Measurements from ENCODE around the gene ADORA3. TPM values are rescaled to one million over a fixed set of nuclear protein-coding genes. Genes with fewer than 3 reads are reported as not detected.

Gene ADORA3
- total and polyA plus RNA-seq, 2 of the 4 experiments (the other 2 are of a cell fraction) = not detected

DNA sequence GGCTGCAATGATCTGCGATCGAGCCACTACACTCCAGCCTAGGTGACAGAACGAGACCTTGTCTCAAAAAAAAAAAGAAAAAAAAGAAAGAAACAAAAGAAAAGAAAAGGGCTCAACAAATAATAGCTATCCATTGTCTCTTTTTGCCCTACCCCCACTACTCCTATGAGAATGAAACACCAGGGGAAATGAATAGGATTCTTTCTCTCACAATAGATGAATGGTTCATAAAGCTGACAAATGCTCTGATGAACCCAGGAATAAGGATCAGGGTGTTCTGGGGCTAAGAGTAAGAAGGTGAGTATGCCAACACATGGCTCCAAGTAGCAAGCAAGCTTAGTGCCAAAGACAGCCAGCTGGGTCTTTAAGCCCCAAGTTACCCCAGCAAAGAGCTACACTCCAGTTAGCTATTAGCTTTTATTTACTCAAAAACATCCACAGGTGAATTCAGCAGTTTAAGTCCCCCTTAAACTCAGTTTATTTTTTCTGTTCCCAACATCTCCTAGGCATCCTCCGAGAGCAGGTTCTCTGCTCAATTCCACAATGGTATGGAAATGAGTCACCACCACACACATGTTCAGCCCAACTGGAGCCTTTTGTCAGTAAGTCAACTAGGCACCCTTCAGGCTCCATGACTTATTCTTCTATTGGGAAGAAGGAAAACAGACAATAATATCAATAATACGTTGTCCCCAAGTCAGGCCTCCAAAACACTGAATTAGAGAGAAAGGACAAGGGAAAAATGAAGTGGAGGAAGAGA lies 4.2 kb downstream of the ADORA3 start (continued):
- no peak for TF ChIP-seq MAFK (IDR thresholded peaks at IDR 0.05; ENCODE audit: low read depth, low read length)

- WGBS, 2 experiments (ENCODE audit: extremely low coverage in 2 of 2, insufficient read length in 1 of 2) = 63% methylated on average over 1 of the region's 5 CpGs; no CpG with 5 or more reads in 1 of the 2 experiments
- Histone ChIP-seq H3K9me3 (ENCODE audit: control insufficient read depth, insufficient read depth, low read length) (peaks cover 2% of the 10 kb centered on the region; the same call in 1 of the 2 replicates), H2AK5ac (ENCODE audit: low read depth, low read length) (no peak overlapping the region; the same call in 1 of the 2 replicates), H4K20me1 (ENCODE audit: insufficient read depth, low read length) (no peaks in the 10 kb centered on the region), H3K9me1 (ENCODE audit: insufficient read depth, low read length) (no peaks in the 10 kb centered on the region), H2BK20ac (ENCODE audit: low read depth, low read length) (no peak overlapping the region), H4K91ac (ENCODE audit: insufficient read depth, low read depth, low read length) (no peak overlapping the region), H3K36me3 (ENCODE audit: control insufficient read depth, insufficient read depth, low read length) (no peaks in the 10 kb centered on the region), H3K56ac (ENCODE audit: extremely low read depth, insufficient read depth, low read length) (no peak overlapping the region), H3K4me2 (ENCODE audit: low read depth, low read length) (no peak overlapping the region), H3K23ac (ENCODE audit: low read depth, low read length) (no peak overlapping the region), H3K4me3 (ENCODE audit: insufficient read depth, low read depth, low read length) (no peak overlapping the region), H2AK9ac (replicated peaks; ENCODE audit: low read depth, low read length, poor library complexity) (no peak overlapping the region), H3K9ac (ENCODE audit: low read depth, low read length) (no peak overlapping the region), H3K4ac (ENCODE audit: low read depth, low read length) (no peak overlapping the region), H3K14ac (replicated peaks; ENCODE audit: low read depth, low read length) (no peak overlapping the region), H3K27me3 (ENCODE audit: control insufficient read depth, insufficient read depth, low read length) (peaks cover 25% of the 10 kb centered on the region), H3K18ac (ENCODE audit: low read depth, low read length) (no peak overlapping the region), H3K79me1 (ENCODE audit: low read depth in 1 of 2, low read length in 2 of 2) (no peaks in the 10 kb centered on the region), H3K4me1 (ENCODE audit: control insufficient read depth, insufficient read depth, low read length) (no peaks in the 10 kb centered on the region), H3K27ac (ENCODE audit: insufficient read depth, low read length) (no peak overlapping the region), H2BK5ac (ENCODE audit: low read depth, low read length, poor library complexity, severe bottlenecking) (no peak overlapping the region), H2AFZ (replicated peaks; ENCODE audit: low read length, poor library complexity) (no peak overlapping the region), H4K5ac (ENCODE audit: low read depth, low read length) (no peak overlapping the region), H4K8ac (ENCODE audit: low read depth in 2 of 2, low read length in 2 of 2) (no peak overlapping the region), H2BK15ac (ENCODE audit: low read depth, low read length) (no peak overlapping the region), H2BK120ac (ENCODE audit: low read depth, low read length) (no peak overlapping the region)
- in situ Hi-C loops (cut with MboI; ENCODE audit: low sequenced_read_pairs) = loop anchor here (25.0 kb wide), 1 partner anchor 865 kb away; no protein-coding TSS in a partner anchor
- dilution Hi-C loops (cut with HindIII; ENCODE audit: low sequenced_read_pairs, unreplicated experiment) = no loop called here
- BruUV-seq (replicated peaks) = no TSS peak
- ChIA-PET CTCF (interaction anchor here (0.6 to 2.0 kb wide), 3 partner anchors 10 to 1216 kb away, joined by 4 to 12 read pairs (median 5); no protein-coding TSS in a partner anchor), POLR2A (ENCODE audit: unreplicated experiment) (no interaction called here)
- ATAC-seq (ENCODE audit: low read depth) (no peak), DNase-seq (no peak)
- TF ChIP-seq CEBPB (IDR thresholded peaks at IDR 0.05; ENCODE audit: low read depth, low read length) = no peak
- TF ChIP-seq RAD21 (IDR thresholded peaks at IDR 0.05; ENCODE audit: low read length) = no peak
- no peak for TF ChIP-seq NFE2L2 (IDR thresholded peaks at IDR 0.05; ENCODE audit: low read depth, low read length)
- no peak for TF ChIP-seq MAFK (IDR thresholded peaks at IDR 0.05; ENCODE audit: low read depth, low read length)
- intact Hi-C loops (cut with micrococcal nuclease) = no loop called here
Measured at GRCh38 chr1:111497592-111497991, 5.8 kb downstream of the ADORA3 start.
